ENCODE measurements around the gene CIDEA. TPM values are rescaled to one million over a fixed set of nuclear protein-coding genes. Genes with fewer than 3 reads are reported as not detected.

The CIDEA gene
- total RNA-seq, 1 experiment from 2014 or later = not detected

- peak overlapping the region; percentile 29 for H3K27ac ChIP-seq (ENCODE audit: low read length)
Observed at GRCh38 chr18:12287684-12288402, 33.7 kb downstream of the CIDEA start.

GRCh38 chr18:12288403-12288755 is 34.2 kb downstream of the CIDEA start:
- ATAC-seq (peak; percentile 10), DNase-seq (no peak)
- Histone ChIP-seq H3K9me2 (replicated peaks; ENCODE audit: low read length) (no peaks in the 10 kb centered on the region), H3K9me3 (ENCODE audit: low read length) (no peaks in the 10 kb centered on the region), H3K27me3 (ENCODE audit: low read length) (no peaks in the 10 kb centered on the region), H3K4me1 (ENCODE audit: insufficient read depth, low read length) (peaks cover 28% of the 10 kb centered on the region), H3K79me2 (ENCODE audit: low read length) (no peaks in the 10 kb centered on the region), H4K20me1 (ENCODE audit: low read length) (no peaks in the 10 kb centered on the region), H3K9ac (ENCODE audit: low read length) (peak overlapping the region; percentile 22), H3K27ac (ENCODE audit: low read length) (peak overlapping the region; percentile 29; the same call in 1 of the 2 replicates), H3F3A (ENCODE audit: low read length, unreplicated experiment) (no peaks in the 10 kb centered on the region), H3K36me3 (ENCODE audit: low read depth, low read length) (no peaks in the 10 kb centered on the region), H3K4me3 (ENCODE audit: low read length) (peak overlapping the region; percentile 70), H3K4me2 (ENCODE audit: low read length) (peak overlapping the region; percentile 98), H2AFZ (ENCODE audit: low read length) (peak overlapping the region; percentile 98)
- intact Hi-C loops (cut with micrococcal nuclease) = loop anchor here (1.0 kb wide), 1 partner anchor 20 kb away; the partner anchor contains the start of gene TUBB6
- no peak for TF ChIP-seq EZH2 (IDR thresholded peaks at IDR 0.05; ENCODE audit: low read length, unreplicated experiment)
- TF ChIP-seq CTCF (conservative IDR thresholded peaks at IDR 0.05; ENCODE audit: low read depth, low read length) = no peak
- TF ChIP-seq EZH2phosphoT487 (IDR thresholded peaks at IDR 0.05; ENCODE audit: borderline replicate concordance, low read length) = no peak
- TSS peak; percentile 94 for BruUV-seq (replicated peaks)
- POLR2A ChIA-PET (ENCODE audit: unreplicated experiment) = interaction anchor here (0.7 to 1.3 kb wide), 2 partner anchors 89 to 505 kb away, joined by 3 to 7 read pairs; partner anchors contain the start of gene AFG3L2
- CTCF ChIA-PET = interaction anchor here (0.8 to 1.5 kb wide), 2 partner anchors 17 to 40 kb away, joined by 4 to 7 read pairs; no protein-coding TSS in a partner anchor

More at GRCh38 chr18:12287684-12288402, 33.7 kb downstream of the CIDEA start:
- CTCF ChIA-PET = interaction anchor here (0.5 to 1.5 kb wide), 4 partner anchors 10 to 40 kb away, joined by 3 to 7 read pairs (median 4); no protein-coding TSS in a partner anchor
- Histone ChIP-seq H4K20me1 (ENCODE audit: low read length) (no peaks in the 10 kb centered on the region), H3K4me3 (ENCODE audit: low read length) (peak overlapping the region; percentile 70), H3K36me3 (ENCODE audit: low read depth, low read length) (no peaks in the 10 kb centered on the region), H3K27me3 (ENCODE audit: low read length) (no peaks in the 10 kb centered on the region), H3K4me2 (ENCODE audit: low read length) (peak overlapping the region; percentile 98), H2AFZ (ENCODE audit: low read length) (peak overlapping the region; percentile 98), H3K79me2 (ENCODE audit: low read length) (no peaks in the 10 kb centered on the region), H3K9me2 (replicated peaks; ENCODE audit: low read length) (no peaks in the 10 kb centered on the region), H3F3A (ENCODE audit: low read length, unreplicated experiment) (no peaks in the 10 kb centered on the region), H3K4me1 (ENCODE audit: insufficient read depth, low read length) (peaks cover 33% of the 10 kb centered on the region), H3K9me3 (ENCODE audit: low read length) (no peaks in the 10 kb centered on the region), H3K9ac (ENCODE audit: low read length) (peak overlapping the region; percentile 47)
- peak; percentile 85 for DNase-seq
- TF ChIP-seq EZH2 (IDR thresholded peaks at IDR 0.05; ENCODE audit: low read length, unreplicated experiment) = no peak
- no peak for TF ChIP-seq CTCF (conservative IDR thresholded peaks at IDR 0.05; ENCODE audit: low read depth, low read length)
- TF ChIP-seq EZH2phosphoT487 (IDR thresholded peaks at IDR 0.05; ENCODE audit: borderline replicate concordance, low read length) = no peak
- POLR2A ChIA-PET (ENCODE audit: unreplicated experiment) = interaction anchor here (0.6 to 1.3 kb wide), 3 partner anchors 89 to 1088 kb away, joined by 3 to 7 read pairs (median 3); partner anchors contain the start of gene AFG3L2
- BruUV-seq (replicated peaks) = TSS peak; percentile 98
- peak; percentile 88 for ATAC-seq
- intact Hi-C loops (cut with micrococcal nuclease) = loop anchor here (1.0 kb wide), 1 partner anchor 20 kb away; the partner anchor contains the start of gene TUBB6

DNA sequence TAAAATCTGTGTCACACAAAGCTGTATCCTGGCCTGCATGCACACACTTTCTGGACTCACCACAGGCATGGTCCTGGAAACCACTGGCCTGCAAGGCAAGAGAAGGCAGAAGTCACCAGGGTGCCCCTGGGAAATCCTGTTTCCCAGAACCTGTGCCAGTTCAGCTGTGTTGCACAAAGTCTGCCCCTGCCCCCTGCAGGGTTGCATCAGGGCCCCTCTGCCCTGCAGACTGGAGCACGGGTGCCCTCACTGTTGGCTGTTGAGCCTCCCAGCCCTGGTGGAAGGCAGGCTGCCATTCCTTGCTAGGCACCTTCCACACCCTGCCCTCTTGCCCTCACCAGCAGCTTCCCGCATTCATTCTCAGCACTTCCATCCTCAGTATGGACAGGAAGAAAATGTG is 35.9 kb downstream of the CIDEA start:
- TF ChIP-seq EZH2phosphoT487 (IDR thresholded peaks at IDR 0.05; ENCODE audit: borderline replicate concordance, low read length) (no peak), CTCF (conservative IDR thresholded peaks at IDR 0.05; ENCODE audit: low read depth, low read length) (no peak), EZH2 (IDR thresholded peaks at IDR 0.05; ENCODE audit: low read length, unreplicated experiment) (no peak)
- Histone ChIP-seq H3K4me3 (ENCODE audit: low read length) (no peak overlapping the region), H3K4me2 (ENCODE audit: low read length) (no peak overlapping the region), H3F3A (ENCODE audit: low read length, unreplicated experiment) (no peaks in the 10 kb centered on the region), H3K36me3 (ENCODE audit: low read depth, low read length) (no peaks in the 10 kb centered on the region), H3K27me3 (ENCODE audit: low read length) (no peaks in the 10 kb centered on the region), H2AFZ (ENCODE audit: low read length) (no peak overlapping the region), H4K20me1 (ENCODE audit: low read length) (no peaks in the 10 kb centered on the region), H3K9ac (ENCODE audit: low read length) (no peak overlapping the region), H3K4me1 (ENCODE audit: insufficient read depth, low read length) (peaks cover 18% of the 10 kb centered on the region), H3K9me3 (ENCODE audit: low read length) (no peaks in the 10 kb centered on the region), H3K9me2 (replicated peaks; ENCODE audit: low read length) (no peaks in the 10 kb centered on the region), H3K79me2 (ENCODE audit: low read length) (no peaks in the 10 kb centered on the region), H3K27ac (ENCODE audit: low read length) (no peak overlapping the region)
- intact Hi-C loops (cut with micrococcal nuclease) = no loop called here
- DNase-seq = no peak
- ChIA-PET CTCF (no interaction called here), POLR2A (ENCODE audit: unreplicated experiment) (no interaction called here)
- no peak for ATAC-seq
- no TSS peak for BruUV-seq (replicated peaks)

Data from PC-3 (cell line).